Epithelial cell of esophagus (primary cell): ENCODE data around the gene DPYD.

Experiments used
- DNase-seq: peaks from one replicate; pipeline ENCODE4 v3.0.0; 2010; ENCODE audit warnings: low read depth
- H3K4me3 ChIP-seq: 2 replicates; pipeline ENCODE4 v1.5.1; 2011; ENCODE audit warnings: mild to moderate bottlenecking, low read length, control low read depth
- TF ChIP-seq, protein P1 (sequence below): IDR thresholded peaks from 2 replicates; pipeline ENCODE4 v1.5.1; 2011; ENCODE audit warnings: low read depth, mild to moderate bottlenecking, low read length, control low read depth, inconsistent platforms; ENCODE audit not compliant: insufficient read depth; ENCODE audit errors: missing control alignments

Gene DPYD

DNA sequence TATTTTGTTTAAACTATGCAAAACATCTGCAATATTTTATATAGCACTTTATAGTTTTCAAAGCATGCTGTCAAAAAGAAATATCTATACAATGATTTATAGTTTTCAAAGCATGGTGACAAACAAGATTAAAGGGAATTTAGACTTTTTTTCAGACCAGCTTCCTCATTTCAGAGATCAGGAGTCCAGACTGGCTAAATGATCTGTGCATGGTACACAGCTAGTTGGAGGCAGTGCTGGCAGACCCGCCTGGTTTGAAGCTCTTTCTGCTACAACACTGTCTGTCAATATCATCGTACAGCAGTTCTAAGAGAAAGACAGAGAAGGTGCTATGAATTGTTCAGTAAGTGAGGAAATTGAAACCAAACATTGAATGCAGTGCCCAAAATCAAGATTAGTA, 720.2 kb downstream of the DPYD start:
- DNase-seq, result no peak
- H3K4me3 ChIP-seq, result no peak overlapping the region
- TF ChIP-seq, protein P1, sequence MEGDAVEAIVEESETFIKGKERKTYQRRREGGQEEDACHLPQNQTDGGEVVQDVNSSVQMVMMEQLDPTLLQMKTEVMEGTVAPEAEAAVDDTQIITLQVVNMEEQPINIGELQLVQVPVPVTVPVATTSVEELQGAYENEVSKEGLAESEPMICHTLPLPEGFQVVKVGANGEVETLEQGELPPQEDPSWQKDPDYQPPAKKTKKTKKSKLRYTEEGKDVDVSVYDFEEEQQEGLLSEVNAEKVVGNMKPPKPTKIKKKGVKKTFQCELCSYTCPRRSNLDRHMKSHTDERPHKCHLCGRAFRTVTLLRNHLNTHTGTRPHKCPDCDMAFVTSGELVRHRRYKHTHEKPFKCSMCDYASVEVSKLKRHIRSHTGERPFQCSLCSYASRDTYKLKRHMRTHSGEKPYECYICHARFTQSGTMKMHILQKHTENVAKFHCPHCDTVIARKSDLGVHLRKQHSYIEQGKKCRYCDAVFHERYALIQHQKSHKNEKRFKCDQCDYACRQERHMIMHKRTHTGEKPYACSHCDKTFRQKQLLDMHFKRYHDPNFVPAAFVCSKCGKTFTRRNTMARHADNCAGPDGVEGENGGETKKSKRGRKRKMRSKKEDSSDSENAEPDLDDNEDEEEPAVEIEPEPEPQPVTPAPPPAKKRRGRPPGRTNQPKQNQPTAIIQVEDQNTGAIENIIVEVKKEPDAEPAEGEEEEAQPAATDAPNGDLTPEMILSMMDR, result no peak

DNA sequence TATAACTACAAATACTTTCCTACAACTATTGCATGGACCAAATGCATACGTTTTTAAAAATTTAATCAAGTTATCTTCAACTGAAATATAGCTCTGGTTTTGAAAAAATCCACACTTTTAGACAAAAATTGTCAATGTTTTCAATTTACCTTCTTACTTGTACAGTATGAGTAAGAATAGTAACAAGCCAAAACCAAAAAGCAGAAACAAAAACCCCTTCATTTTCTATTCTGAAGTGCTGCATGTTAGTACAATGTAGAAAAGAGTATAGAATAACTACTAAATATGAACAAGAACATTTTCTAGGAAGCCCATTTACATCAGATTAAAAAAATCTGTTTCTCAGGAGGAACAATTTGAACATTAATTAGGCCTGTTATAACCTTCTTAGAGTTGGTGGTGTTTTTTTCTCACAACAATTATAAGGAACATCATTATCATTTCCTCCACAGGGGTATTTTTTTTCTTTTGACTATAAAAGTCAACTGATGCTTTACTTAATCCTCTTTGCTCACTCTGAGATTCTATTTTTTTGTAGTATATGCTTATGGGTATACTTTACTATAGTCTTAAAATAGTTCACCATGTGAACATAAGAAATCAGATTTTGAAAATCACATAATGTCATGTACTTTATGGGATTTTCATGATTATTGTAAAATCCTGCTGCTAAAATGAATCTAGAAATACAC, 723.9 kb downstream of the DPYD start:
- TF ChIP-seq, protein P1, result no peak
- DNase-seq, result no peak
- no peak overlapping the region for H3K4me3 ChIP-seq

GRCh38 chr1:97192872-97193572, 727.8 kb downstream of the DPYD start:
- peak overlapping the region; percentile 11 for H3K4me3 ChIP-seq
- peak; percentile 94 for DNase-seq
- TF ChIP-seq, protein P1, result no peak

GRCh38 chr1:97190326-97190725, 730.5 kb downstream of the DPYD start:
- H3K4me3 ChIP-seq, result no peak overlapping the region
- TF ChIP-seq, protein P1, result no peak
- DNase-seq, result peak; percentile 71

DNA sequence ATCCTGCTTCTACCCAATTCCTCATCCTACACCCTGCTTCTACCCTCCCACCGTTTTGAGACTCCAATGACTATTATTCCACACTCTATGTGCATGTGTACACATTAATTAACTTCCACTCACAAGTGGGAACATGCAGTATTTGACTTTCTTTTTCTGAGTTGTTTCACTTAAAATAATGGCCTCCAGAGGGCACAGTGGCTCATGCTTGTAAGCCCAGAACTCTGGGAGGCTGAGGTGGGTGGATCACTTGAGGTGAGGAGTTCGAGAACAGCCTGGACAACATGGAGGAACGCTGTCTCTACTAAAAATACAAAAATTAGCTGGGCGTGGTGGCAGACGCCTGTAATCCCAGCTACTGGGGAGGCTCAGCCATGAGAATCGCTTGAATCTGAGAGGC, 734.5 kb downstream of the DPYD start:
- peak; percentile 24 for DNase-seq
- TF ChIP-seq, protein P1, result no peak
- H3K4me3 ChIP-seq, result no peak overlapping the region

DNA sequence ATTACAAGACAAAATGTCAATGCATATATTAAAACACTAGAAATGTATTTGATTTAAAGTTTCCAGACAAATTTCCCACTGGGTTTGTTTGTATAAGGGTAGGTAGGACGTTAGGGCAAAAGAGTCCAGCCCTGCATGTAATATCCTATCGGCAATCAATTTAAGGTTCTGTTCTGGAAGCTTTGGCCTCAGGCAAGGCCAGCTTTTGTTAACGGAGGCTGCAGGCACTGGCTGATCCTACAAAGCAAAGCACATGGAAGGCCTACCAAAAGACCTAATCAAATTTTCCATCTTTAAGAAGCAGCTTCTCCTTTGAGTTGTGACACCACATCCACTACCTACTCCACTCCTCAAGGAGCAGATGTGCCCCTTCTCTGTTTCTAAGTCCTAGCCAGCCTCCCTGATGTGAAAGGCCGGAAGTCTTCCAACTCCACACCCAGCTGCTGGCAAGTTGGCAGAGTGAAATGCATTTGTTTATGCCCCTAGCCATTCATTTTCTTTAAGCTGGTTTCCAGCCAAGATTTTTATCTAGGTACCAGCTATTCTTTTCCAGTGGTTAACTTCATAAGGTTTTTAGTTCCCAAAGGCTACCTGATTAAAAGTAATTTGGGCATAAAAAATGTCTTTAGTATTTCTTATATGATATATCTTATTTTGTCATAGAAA, 746.7 kb downstream of the DPYD start:
- DNase-seq, result peak; percentile 3
- H3K4me3 ChIP-seq, result no peak overlapping the region
- TF ChIP-seq, protein P1, result no peak
